Right hindlimb (tissue), 1 donor: ENCODE measurements around the gene IFT27.
"Not testable (repeated sequence)": the region's sequence is repeated elsewhere in the genome, so short reads cannot be mapped to it uniquely, and the experiment has no call there.

Experiments used
- DNase-seq: peaks from one replicate; pipeline ENCODE4 v3.0.0-alpha.2; 2018

Gene IFT27

DNA sequence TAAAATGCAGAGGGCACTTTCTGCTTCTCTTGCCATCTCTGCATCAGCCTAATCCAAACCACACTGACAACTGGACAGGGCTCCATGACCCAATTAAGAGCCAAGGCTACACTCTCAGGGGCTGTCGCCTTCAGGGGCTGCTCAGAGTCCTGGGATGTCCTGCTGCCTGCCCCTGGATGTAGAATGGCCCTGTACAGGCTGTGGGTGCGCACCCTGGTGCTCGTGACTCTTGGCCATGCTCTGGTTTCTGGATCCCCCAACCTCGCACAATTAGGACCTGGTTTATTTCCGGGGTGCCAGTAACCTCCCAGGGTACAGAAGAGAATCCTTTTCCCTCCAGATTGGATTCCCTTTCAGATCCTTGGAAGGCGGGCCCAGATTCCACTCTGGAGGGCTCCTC, 11.3 kb downstream of the IFT27 start:
- DNase-seq: peak; percentile 6

DNA sequence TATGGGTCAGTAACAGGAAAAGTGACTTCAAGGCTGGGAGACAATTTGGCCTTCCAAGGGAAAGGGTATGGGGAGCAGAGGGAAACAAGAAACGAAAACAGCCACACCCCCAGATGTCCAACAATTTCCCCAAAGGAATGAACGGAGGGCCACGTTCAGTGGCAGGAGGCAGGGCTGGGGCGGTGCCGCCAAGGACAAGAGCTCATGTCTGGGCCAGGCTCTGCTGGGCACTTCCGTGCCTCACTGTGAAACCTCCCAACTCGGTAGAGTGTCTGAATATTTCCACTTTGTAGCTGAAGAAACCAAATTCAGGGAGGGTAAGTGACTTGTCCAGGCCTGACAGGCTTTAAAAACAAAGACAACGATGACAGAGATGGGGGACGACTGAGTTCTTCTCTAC, 11.9 kb downstream of the IFT27 start:
- no peak for DNase-seq

DNA sequence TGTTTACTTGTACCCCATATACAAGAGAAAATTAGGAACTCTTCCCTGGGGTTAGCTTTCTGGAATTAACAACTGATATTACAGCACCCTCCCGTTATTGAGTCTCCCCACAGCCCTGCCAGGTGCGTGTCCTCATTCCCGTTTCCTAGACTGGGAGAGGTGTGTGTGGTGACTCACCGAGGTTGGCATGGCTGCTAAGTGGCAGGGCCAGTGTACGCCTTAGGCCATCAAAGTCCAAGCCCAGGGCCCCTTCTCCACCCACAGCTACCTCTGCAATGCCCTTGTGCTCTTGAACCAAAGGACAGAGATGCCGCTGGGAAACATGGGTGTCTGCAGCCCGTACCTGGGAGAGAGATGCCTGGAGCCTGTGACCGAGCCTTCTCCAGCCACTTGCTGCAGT, 12.3 kb downstream of the IFT27 start:
- DNase-seq: peak; percentile 6

DNA sequence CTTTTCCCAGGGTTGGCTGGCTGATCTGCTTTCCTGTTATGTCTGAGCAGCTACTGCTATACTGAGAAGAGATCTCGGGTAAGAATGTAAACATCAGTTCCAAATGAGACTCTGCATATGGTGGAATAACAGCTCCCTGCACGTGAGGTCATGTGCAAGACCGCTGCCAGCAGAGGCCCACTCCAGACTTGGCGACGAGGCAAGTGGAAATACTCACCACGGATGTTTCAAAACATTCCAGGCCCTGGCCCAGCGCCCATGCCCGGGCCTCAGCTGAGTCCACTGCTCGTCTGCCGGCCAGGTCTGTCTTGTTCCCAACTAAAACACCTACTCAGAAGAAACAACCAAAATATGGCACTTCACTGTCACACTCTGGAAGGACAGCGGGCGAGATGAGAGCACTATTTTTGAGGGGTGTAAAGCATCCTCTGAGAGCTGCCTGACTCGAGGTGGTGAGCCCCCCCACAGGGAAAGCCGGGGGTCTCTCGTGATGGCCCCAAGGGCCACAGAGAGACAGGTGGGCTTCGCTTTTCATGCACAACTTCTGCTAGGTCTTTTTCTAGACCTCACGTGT, 13.1 kb downstream of the IFT27 start:
- peak; percentile 52 for DNase-seq

DNA sequence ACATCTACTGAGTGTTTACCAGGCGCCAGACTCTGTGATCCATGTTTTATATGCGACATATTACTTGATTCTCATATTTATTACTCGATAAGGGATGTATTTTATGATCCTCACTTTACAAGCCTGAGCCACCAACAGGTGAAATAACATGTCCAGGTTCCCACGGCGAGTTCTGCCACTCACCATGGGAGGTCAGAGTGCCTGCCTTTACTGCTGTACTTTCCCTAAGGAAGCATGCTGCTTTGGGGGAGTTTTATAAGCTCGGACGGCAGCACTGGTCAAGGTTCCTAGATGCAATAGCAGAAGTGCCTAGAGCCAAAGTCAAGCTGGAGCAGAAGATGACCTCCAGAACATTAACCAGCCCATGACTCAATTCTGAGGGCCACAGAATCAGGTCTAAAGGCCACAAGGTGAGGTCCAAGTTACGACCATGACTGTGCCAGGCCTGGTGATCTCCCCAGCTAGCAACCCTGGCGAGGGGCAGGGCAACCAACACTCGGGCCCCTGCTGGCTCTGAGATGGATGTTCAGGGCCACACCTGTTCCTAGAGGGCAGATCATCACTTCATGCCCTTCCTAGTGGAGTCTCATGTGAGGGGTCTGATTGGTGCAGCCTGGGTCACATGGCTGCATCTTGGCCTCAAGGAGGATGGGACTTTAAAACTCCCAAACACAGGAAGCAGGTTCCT, 14.2 kb downstream of the IFT27 start:
- DNase-seq: peak; percentile 10

DNA sequence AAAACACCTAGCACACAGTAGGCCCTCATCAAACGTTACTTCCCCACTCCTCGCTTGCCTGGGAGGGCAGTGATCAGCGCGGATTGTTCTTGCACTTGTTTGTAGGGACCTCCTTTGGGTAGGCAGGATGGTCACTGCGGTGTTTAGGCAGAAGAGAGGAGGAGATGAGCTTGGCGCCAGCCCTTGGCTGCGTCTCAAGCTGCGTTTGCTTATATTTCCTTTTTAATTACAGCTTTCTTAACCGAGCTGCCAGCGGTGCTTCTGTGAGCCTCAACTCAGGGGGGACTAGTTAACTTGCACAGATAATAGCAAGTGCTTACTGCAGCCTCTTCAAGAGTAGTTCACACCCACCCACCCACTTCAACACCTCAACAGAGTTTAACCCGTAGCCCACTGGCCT, 15.1 kb downstream of the IFT27 start:
- DNase-seq: peak; percentile 11

DNA sequence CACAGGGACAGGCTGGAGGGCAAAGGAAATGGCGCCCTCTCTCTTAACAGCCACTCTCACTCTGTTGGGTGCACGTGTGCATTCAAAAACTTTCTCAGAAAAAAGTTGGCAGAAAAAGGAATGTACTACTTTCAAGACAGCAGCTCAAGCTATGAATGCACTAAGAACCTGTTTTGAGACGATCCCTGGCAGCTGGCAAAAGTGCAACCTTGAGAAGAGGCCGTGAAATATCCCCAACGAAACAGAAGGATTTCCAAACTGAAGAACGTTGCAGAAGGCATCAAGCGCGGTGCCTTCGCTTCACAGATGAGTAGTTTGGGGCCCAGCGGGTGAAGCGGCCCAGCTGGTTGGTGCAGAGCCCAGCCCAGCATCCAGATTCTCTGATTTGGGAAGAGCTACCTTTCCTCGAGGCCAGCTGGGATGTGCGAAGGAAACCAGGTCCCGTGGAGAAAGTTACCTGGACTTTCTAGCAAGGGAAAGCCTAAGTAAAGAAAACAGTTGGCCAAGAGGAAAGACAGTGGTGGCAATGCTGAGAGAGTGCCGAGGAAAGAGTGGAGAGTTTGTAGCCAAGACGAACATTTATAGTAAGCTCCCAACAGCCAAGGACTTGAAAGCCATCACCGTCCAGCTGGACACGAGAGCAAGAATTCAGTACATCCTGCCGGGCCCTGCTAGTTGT, 16.3 kb downstream of the IFT27 start:
- peak; percentile 13 for DNase-seq

DNA sequence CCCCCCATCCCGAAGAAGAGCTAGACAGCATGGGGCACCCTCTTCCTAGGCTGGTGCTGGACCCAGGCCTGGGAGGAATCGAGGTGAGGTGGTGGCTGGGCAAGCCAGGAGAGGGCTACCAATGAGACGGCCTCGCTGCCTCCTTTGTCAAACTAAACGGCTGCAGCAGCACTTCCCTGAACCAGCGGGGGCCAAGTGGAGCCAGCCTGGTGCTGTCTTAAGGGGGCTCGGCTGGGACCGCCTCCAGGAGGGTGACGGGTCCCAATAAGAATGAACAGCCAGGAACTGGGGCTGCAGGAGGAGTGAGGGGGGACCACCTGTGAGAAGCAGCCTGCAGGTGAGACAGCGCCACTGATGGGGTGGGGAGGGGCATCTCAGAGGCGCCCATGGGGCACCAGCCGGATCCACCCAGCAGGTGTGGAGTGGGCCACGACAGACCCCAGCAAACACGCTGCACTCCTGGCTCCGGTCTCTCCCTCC, 17.1 kb downstream of the IFT27 start:
- peak; percentile 10 for DNase-seq

DNA sequence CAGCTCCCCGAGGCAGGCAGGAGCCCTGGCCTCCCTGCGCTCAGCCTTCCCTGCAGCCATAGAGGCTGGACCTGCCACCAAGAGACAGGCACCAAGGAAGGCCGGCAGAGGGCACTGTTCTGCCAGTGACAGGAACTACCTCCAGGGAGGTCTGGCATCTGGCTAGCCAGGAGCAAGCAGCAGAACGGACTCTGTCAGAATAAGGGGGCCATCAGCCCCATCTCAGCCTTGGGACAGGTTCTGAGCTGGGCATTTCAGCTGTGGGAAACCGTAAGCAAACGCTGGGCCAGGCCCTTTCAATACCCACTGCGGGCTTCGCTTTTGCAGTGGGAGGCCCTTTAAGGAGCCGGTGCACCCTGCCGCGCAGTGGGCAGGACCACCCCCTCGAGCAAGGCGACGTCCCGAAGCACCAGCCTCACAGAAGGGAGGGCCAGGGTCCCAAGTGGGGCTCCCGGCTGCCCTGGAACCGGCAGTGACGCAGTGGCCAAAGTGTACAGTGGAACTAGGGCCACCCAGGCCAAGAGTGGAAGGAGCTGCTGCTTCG, 18.2 kb downstream of the IFT27 start:
- peak; percentile 62 for DNase-seq

DNA sequence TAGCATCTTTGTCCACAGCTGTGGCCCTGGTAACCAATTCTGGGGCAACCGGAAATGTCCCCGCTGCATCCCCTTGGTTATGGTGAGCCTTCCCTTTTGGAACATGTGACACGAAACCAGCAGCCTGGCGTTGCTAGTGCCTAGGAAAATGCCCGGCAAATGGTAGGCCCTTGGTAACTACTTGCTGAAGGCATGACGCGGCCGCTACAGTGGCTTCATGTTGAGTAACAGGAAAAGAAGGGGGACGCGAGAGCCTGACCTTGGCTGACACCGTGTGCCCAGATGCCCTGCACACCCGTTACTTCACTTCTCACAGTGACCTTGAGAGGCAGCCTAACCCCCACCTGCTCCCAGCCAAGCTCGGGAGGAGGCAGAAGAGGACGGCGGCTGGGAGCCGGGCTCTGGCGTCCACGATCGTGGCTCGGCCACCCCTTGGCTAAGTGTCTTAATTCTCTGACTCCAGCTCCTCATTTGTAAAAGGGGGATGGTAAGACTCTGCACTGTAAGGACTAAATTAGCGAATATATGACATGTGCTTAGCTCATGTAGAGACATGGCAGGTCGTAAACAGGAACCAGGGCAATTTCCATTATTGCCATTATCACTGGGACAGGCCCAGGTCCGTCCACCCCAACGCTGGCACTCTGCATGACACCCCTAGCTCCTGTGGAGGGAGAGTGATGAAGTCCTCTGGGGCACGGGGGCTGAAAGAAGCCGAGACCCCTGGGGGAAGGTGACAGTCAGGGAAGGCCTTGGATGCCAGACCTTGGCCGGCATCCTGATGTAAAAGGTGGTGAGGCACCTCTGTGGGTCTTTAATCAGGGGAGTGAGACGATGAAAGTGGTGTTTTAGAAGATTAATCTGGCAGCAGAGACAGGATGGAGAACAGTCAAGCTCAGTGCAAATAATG, 18.9 kb downstream of the IFT27 start:
- DNase-seq: peak; percentile 17

DNA sequence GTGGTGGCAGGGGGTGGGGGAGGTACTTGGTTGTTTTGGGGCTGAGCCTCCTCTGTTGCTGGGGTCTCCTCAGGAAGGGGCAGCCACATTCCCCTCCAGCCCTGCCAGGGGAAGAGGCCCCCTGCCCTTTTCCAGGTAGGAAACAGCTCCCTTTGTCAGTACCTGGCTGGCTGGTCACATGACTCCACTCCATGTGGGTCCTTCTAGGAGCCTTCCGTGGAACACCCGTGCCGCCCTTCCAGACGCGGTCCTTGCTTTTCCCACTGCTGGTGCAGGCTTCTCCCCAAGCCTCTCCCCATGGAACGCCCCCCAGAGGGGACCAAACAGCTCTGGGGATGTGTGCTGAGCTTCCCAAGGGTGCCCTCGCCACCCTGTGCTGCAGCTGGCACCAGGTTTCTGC, 19.9 kb downstream of the IFT27 start:
- DNase-seq: no peak

DNA sequence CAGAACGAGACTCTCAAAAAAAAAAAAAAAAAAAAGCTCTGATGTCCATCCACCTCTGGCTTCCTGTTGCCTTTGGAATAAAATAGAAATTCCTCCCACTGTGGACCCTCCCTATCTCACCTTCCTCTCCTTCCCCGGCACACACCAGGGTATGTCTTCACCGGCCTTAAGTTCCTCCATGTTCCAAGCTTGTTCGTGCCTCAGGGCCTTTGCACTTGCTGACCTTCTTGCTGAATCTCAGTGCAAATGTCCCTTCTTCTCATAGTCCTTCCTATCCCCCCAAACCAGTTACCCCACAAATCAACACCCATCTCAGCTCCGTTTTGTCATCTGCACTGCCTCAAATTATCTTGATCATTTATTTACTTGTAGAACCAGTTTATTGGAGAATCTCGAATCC, 20.6 kb downstream of the IFT27 start:
- DNase-seq: no peak

DNA sequence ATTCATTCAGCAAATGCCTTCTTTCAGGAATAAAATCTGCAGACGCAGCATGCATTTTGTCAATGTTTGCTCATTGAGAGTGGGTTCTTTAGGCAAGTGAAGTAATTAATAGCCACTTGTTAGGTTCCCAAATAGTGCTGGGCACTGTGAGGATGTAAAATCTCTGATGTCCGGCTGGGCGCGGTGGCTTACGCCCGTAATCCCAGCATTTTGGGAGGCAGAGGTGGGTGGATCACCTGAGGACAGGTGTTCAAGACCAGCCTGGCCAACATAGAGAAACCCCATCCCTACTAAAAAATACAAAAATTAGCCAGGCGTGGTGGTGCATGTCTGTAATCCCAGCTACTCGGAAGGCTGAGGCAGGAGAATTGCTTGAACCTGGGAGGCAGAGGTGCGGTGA, 21.0 kb downstream of the IFT27 start:
- not testable (repeated sequence) for DNase-seq

DNA sequence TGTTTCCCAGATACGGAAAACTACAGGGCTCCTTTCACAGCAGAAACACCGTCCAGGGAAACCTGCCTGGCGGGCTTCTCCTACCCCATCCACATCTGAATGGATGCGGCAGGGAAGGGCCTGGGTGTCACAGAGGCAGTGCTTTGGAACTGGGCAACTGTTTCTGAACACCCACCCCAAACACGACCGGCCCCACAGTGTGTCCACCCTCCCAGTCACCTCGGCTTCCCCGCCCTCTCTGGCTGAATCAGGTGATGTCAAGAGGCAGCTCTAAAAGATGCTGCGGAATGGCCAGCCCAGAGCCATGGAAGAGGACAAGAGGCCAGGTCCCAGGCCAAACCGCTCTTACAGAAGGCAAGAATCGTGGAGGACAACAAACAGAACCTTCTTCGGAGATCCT, 22.0 kb downstream of the IFT27 start:
- peak; percentile 8 for DNase-seq

DNA sequence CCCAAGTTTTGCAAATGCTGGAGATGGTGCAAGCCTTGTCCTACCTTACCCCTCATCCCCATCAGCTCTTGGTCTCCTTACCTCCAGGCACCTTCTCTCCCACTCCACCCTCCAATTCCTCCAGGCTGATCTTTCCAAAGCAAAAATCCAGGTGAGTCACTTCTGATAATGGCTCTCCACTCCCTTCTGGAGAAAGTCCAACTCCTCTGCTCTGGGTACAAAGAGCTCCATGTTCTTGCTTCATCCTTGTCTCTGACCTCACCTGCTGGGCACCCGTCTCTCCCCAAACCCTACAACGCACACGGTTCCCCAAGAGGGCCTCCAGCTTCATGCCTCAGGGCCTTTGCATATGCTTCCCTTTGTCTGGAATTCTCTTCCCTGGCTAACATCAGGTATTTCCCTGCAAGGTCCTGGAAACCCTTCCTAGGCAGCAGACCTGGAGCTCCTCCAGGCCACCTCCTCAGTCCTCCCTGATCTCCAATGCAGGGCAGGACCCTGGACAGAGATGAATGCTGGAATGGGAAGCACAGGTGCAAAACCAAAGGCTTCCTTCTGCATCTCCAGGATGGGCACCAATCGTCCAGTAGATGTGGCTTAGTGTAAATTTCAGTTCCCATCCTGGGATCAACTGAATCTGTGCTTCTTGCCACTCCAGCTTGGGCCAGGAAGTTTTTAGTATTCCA, 22.7 kb downstream of the IFT27 start:
- DNase-seq: peak; percentile 13

DNA sequence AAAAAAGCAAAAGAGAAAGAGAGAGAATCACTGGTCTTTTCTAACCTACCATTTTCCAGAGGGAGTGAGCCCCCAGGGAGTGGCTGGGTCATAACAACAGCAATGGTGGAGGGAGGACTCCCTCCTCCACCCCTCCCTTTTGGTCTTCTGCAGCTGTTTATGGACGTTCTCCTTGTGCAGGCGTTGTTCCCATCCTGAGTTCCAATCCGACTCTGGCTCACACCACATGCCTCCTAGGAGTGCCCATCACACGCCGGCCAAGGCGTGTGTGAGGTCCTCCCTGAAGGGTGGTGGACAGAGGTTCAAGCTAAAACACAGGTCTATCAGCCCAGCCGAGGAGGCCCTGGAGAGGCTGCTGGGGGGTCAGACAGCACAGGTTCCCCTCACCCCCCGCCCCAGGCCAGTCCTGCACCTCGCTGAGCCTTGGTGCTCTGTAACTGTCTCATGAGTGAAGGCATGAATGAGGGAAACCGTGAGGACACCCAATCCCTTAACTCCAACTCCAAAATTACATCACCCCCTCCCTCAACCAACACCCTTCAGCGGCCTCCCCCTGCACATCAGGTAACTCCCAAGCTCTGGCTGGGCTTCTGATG, 29.4 kb downstream of the IFT27 start:
- no peak for DNase-seq

DNA sequence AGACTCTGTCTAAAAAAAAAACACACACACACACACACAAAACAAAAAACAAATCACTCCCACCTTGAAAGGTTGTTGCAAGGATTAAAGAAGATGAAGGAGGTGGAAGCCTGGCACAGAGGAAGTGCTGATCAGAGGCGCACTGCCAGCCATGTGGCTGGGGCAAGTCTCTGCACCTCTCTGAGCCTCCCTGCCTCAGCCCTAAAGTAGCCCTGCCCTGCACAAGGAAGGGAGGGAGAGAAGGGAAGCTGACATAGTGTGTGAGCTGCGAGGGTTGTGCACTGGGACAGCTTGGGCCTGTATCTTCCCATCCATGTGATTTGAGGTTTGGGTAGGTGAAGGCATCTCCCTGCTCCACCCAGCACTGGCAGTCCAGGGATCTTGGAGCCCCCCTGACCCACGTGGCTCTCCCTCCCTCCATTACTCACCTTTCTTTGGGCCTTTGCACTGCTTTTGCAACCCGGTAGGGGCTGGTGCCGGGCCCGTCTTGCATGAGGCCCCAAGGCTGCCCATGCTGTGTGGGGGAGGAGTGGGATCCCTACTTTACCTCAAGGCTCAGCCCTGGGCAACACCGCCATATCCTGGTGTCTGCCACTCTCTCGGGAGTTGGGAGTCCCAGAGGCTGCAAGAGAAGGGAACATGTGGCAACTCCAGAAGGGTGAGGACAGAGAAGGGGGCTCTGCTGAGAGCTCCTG, 30.5 kb downstream of the IFT27 start:
- DNase-seq: no peak

DNA sequence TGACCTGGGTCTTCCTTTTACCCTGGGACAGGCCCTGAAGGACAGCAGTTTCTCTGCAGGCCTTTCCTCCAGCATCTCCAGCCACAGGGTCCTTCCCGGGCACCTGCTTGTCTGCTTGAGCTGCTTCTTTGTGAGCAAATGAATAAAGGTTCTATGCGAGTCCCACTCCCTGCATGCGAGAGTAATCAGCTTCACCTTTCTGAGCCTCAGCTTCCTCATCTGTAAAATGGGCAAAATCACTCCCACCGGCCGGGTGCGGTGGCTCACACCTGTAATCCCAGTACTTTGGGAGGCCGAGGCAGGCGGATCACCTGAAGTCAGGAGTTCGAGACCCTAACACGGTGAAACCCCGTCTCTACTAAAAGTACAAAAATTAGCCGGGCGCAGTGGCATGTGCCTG, 31.1 kb downstream of the IFT27 start:
- DNase-seq: no peak

DNA sequence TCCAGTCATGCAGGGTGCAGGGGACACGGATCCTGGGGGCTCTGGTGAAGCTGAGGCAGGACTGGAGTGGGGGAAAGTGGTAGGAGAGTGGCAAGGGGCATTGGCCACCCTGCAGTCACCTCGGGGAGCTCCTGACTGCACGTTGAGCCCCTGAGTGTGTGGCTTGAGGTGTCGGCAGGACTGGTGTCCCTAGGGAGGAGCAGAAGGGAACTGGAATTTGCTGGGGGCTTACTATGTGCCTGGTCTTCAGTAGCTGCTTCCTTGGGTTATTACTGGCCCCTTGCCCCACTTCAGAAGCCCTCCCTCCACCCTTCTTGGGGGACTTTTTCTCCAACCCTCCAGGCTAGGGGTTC, 31.5 kb downstream of the IFT27 start:
- no peak for DNase-seq

DNA sequence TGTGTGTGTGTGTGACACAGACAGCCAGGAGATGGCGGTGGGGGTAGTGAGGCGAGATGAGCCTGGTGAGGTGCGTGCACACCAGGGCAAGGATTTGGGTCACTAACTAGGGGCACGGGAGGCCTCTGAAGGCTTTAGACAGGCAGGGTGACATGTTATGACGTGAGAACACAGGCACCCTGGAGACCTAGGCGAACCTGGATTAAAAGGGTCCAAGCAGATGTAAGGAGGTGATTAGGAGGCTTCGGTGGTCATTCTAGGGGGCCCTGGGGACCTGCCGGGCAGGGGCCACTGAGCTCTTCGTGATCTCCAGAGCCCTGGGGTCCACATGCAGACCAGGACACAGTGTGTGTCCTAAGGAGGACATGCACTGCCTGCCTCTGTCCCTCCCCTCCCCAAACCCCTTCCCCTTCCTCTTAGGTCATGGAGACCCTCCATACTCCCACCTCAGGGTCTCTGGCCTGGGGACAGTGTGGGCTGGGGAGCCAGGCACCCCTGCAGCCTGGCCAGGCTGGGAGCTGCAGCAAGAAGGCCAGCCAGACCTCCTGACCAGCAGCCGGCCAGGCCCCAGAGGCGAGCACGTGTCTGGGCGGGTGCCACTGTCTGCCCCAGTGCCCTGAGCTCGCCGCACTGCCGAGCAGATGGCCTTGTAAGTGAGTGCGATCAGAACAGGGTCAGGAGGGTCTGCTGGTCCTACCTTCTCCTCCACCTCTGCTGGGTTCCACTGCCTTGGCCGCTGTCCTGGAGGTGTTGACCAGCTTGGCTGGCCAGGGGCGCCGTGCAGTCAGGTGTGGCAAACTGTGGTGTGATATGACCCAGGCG, 32.1 kb downstream of the IFT27 start:
- no peak for DNase-seq
